WTC11 (cell line): ENCODE results near the gene FA2H. TPM values are rescaled to one million over a fixed set of nuclear protein-coding genes. Genes with fewer than 3 reads are reported as not detected.

Experiments used
- ATAC-seq: fragments of 200-7000 bp; cut with Tn5 transposase; 2 replicates; pipeline ENCODE4 v1.10.0; 2021; ENCODE audit warnings: mild to moderate bottlenecking, moderate library complexity
- CTCF ChIA-PET: fragments of 300-600 bp; sonication (Branson Sonifier 250); formaldehyde crosslinking; loops from one replicate; lab custom pipeline; 2021; ENCODE audit warnings: antibody characterized with exemption; lab: Charles Lee
- POLR2A ChIA-PET: fragments of 350-600 bp; sonication (Branson Sonifier 250); formaldehyde crosslinking; loops from one replicate; lab custom pipeline; 2021; ENCODE audit warnings: antibody characterized with exemption; lab: Charles Lee
- DNase-seq: peaks from one replicate; pipeline ENCODE4 v3.0.0; 2021; ENCODE audit warnings: low spot score
- H3K27ac Mint-ChIP-seq: 2 replicates; pipeline ENCODE4 v1.8.0; 2021; ENCODE audit warnings: mixed read lengths
- H3K27me3 Mint-ChIP-seq: 2 replicates; pipeline ENCODE4 v1.8.0; 2021; ENCODE audit warnings: low read depth, mild to moderate bottlenecking, moderate library complexity, mixed read lengths
- H3K36me3 Mint-ChIP-seq: 2 replicates; pipeline ENCODE4 v1.8.0; 2021; ENCODE audit warnings: mixed read lengths
- H3K4me1 Mint-ChIP-seq: 2 replicates; pipeline ENCODE4 v1.8.0; 2022; ENCODE audit warnings: mixed read lengths
- H3K4me3 Mint-ChIP-seq: 2 replicates; pipeline ENCODE4 v1.8.0; 2021; ENCODE audit warnings: mild to moderate bottlenecking, moderate library complexity, mixed read lengths
- H3K9me3 Mint-ChIP-seq: 2 replicates; pipeline ENCODE4 v1.8.0; 2021; ENCODE audit warnings: mixed read lengths
- ATF6 ChIP-seq: sonication (generic); formaldehyde crosslinking; IDR thresholded peaks from 2 replicates; pipeline ENCODE4 v1.8.1; 2023; ENCODE audit warnings: mild to moderate bottlenecking, missing genetic modification reagents
- CTCF ChIP-seq: fragments of 200-600 bp; IDR thresholded peaks from 2 replicates; pipeline ENCODE4 v1.8.0; 2022; ENCODE audit warnings: antibody characterized with exemption
- ERG ChIP-seq: fragments of 250-450 bp; sonication (Bioruptor Pico); IDR thresholded peaks from 2 replicates; pipeline ENCODE4 v1.8.0; 2021; ENCODE audit warnings: mild to moderate bottlenecking
- FOXK1 ChIP-seq: sonication (generic); formaldehyde crosslinking; IDR thresholded peaks from 2 replicates; pipeline ENCODE4 v1.8.0; 2022; ENCODE audit warnings: mild to moderate bottlenecking, moderate library complexity, missing genetic modification reagents
- IRF1 ChIP-seq: sonication (generic); formaldehyde crosslinking; IDR thresholded peaks from 2 replicates; pipeline ENCODE4 v1.8.0; 2023; ENCODE audit warnings: missing genetic modification reagents
- JUN ChIP-seq: sonication (generic); formaldehyde crosslinking; IDR thresholded peaks from 2 replicates; pipeline ENCODE4 v1.8.0; 2023; ENCODE audit warnings: mild to moderate bottlenecking, missing genetic modification reagents
- MLX ChIP-seq: sonication (generic); formaldehyde crosslinking; IDR thresholded peaks from 2 replicates; pipeline ENCODE4 v1.8.1; 2023; ENCODE audit warnings: mild to moderate bottlenecking, missing genetic modification reagents, moderate library complexity
- MYBL2 ChIP-seq: sonication (generic); formaldehyde crosslinking; IDR thresholded peaks from 2 replicates; pipeline ENCODE4 v1.8.1; 2023; ENCODE audit warnings: mild to moderate bottlenecking, moderate library complexity, missing genetic modification reagents
- NFATC4 ChIP-seq: fragments of 250-450 bp; sonication (Bioruptor Pico); IDR thresholded peaks from 2 replicates; pipeline ENCODE4 v1.9.0; 2021; ENCODE audit warnings: mild to moderate bottlenecking
- NFE2L1 ChIP-seq: sonication (generic); formaldehyde crosslinking; IDR thresholded peaks from 2 replicates; pipeline ENCODE4 v1.8.1; 2023; ENCODE audit warnings: missing genetic modification reagents
- NR1H2 ChIP-seq: sonication (generic); formaldehyde crosslinking; IDR thresholded peaks from 2 replicates; pipeline ENCODE4 v1.9.0; 2021; ENCODE audit warnings: mild to moderate bottlenecking, moderate library complexity, missing genetic modification reagents
- NR3C1 ChIP-seq: sonication (generic); formaldehyde crosslinking; conservative IDR thresholded peaks from 2 replicates; pipeline ENCODE4 v1.8.1; 2023; ENCODE audit warnings: low read depth, mild to moderate bottlenecking, missing genetic modification reagents
- RORB ChIP-seq: fragments of 250-450 bp; sonication (Bioruptor Pico); IDR thresholded peaks from 2 replicates; pipeline ENCODE4 v1.9.0; 2021; ENCODE audit warnings: mild to moderate bottlenecking
- TEAD1 ChIP-seq: sonication (generic); formaldehyde crosslinking; IDR thresholded peaks from 2 replicates; pipeline ENCODE4 v1.8.0; 2022; ENCODE audit warnings: mild to moderate bottlenecking, missing genetic modification reagents
- USF2 ChIP-seq: sonication (generic); formaldehyde crosslinking; IDR thresholded peaks from 2 replicates; pipeline ENCODE4 v1.8.1; 2023; ENCODE audit warnings: mild to moderate bottlenecking, missing genetic modification reagents, moderate library complexity
- ZBTB43 ChIP-seq: sonication (generic); formaldehyde crosslinking; IDR thresholded peaks from 2 replicates; pipeline ENCODE4 v1.8.1; 2023; ENCODE audit warnings: mild to moderate bottlenecking, missing genetic modification reagents
- ZNF138 ChIP-seq: sonication (generic); formaldehyde crosslinking; conservative IDR thresholded peaks from 2 replicates; pipeline ENCODE4 v1.8.1; 2022; ENCODE audit warnings: mild to moderate bottlenecking, moderate library complexity, missing genetic modification reagents
- ZNF219 ChIP-seq: sonication (generic); formaldehyde crosslinking; IDR thresholded peaks from 2 replicates; pipeline ENCODE4 v1.8.0; 2023; ENCODE audit warnings: missing genetic modification reagents, mild to moderate bottlenecking, borderline replicate concordance
- ZNF396 ChIP-seq: fragments of 250-450 bp; sonication (Bioruptor Pico); IDR thresholded peaks from 2 replicates; pipeline ENCODE4 v1.8.0; 2021; ENCODE audit warnings: mild to moderate bottlenecking, moderate library complexity, borderline replicate concordance
- ZNF416 ChIP-seq: fragments of 250-450 bp; sonication (Bioruptor Pico); IDR thresholded peaks from 2 replicates; pipeline ENCODE4 v1.9.0; 2021; ENCODE audit warnings: mild to moderate bottlenecking, inconsistent platforms
- ZNF425 ChIP-seq: fragments of 250-450 bp; sonication (Bioruptor Pico); conservative IDR thresholded peaks from 2 replicates; pipeline ENCODE4 v1.9.0; 2021; ENCODE audit warnings: mild to moderate bottlenecking
- ZNF671 ChIP-seq: fragments of 250-450 bp; sonication (Bioruptor Pico); IDR thresholded peaks from 2 replicates; pipeline ENCODE4 v1.8.0; 2021; ENCODE audit warnings: mild to moderate bottlenecking
- ZSCAN18 ChIP-seq: fragments of 250-450 bp; sonication (Bioruptor Pico); IDR thresholded peaks from 2 replicates; pipeline ENCODE4 v2.1.2; 2022; ENCODE audit warnings: mild to moderate bottlenecking, moderate library complexity
- total RNA-seq: library from RNA; stranded (reverse); gene quantifications from 3 replicates; pipeline ENCODE4 v1.2.3, GENCODE V29; 2021

Gene FA2H
- total RNA-seq, 1 experiment from 2014 or later = 10.9 TPM

GRCh38 chr16:74724820-74725549 lies 49.6 kb downstream of the FA2H start:
- H3K27ac Mint-ChIP-seq = no peak overlapping the region
- H3K27me3 Mint-ChIP-seq = no peaks in the 10 kb centered on the region
- no peak overlapping the region for H3K4me3 Mint-ChIP-seq
- DNase-seq = no peak
- peaks cover 12% of the 10 kb centered on the region for H3K9me3 Mint-ChIP-seq
- POLR2A ChIA-PET = no interaction called here
- peaks cover 13% of the 10 kb centered on the region for H3K4me1 Mint-ChIP-seq
- H3K36me3 Mint-ChIP-seq = peaks cover 9% of the 10 kb centered on the region
- CTCF ChIA-PET = interaction anchor here (0.6 to 4.4 kb wide), 15 partner anchors 9 to 371 kb away, joined by 3 to 63 read pairs (median 6); partner anchors contain the start of genes FA2H, MLKL and RFWD3
- no peak for TF ChIP-seq ZNF671 (CRISPR knock-in tag)
- no peak for TF ChIP-seq JUN (CRISPR knock-in tag)
- TF ChIP-seq NFATC4 = no peak
- TF ChIP-seq TEAD1 = no peak
- no peak for TF ChIP-seq ZNF138 (CRISPR knock-in tag)
- TF ChIP-seq CTCF = no peak
- TF ChIP-seq ZNF416 (CRISPR knock-in tag) = no peak
- TF ChIP-seq FOXK1 (CRISPR knock-in tag) = no peak
- TF ChIP-seq ATF6 (CRISPR knock-in tag) = no peak
- TF ChIP-seq ZSCAN18 (CRISPR knock-in tag) = no peak
- TF ChIP-seq ZBTB43 (CRISPR knock-in tag) = no peak
- TF ChIP-seq NR1H2 (CRISPR knock-in tag) = no peak
- no peak for TF ChIP-seq RORB
- TF ChIP-seq ERG (CRISPR knock-in tag) = no peak
- ATAC-seq = peak; percentile 66

GRCh38 chr16:74723256-74723655 lies 51.4 kb downstream of the FA2H start:
- H3K4me3 Mint-ChIP-seq = no peak overlapping the region
- ATAC-seq (no peak), DNase-seq (no peak)
- ChIA-PET POLR2A (no interaction called here), CTCF (interaction anchor here (0.6 to 3.7 kb wide), 7 partner anchors 11 to 408 kb away, joined by 3 to 27 read pairs (median 5); no protein-coding TSS in a partner anchor)
- H3K27me3 Mint-ChIP-seq = no peaks in the 10 kb centered on the region
- H3K27ac Mint-ChIP-seq = no peak overlapping the region
- peaks cover 4% of the 10 kb centered on the region; the same call in 1 of the 2 replicates for H3K4me1 Mint-ChIP-seq
- H3K9me3 Mint-ChIP-seq = peaks cover 12% of the 10 kb centered on the region
- peaks cover 9% of the 10 kb centered on the region for H3K36me3 Mint-ChIP-seq
- no peak for TF ChIP-seq NFE2L1 (CRISPR knock-in tag)
- TF ChIP-seq NR3C1 (CRISPR knock-in tag) = no peak
- no peak for TF ChIP-seq ZNF396 (CRISPR knock-in tag)
- TF ChIP-seq MLX = no peak
- TF ChIP-seq ZNF219 (CRISPR knock-in tag) = no peak
- TF ChIP-seq NR1H2 (CRISPR knock-in tag) = no peak
- TF ChIP-seq ZNF425 = no peak
- TF ChIP-seq USF2 = no peak
- TF ChIP-seq IRF1 (CRISPR knock-in tag) = no peak
- TF ChIP-seq MYBL2 (CRISPR knock-in tag) = no peak
